Bronchial epithelial cell (primary cell): ENCODE results near the gene NEURL1. TPM values are rescaled to one million over a fixed set of nuclear protein-coding genes. Genes with fewer than 3 reads are reported as not detected.

Experiments
- DNase-seq: peaks from one replicate; pipeline ENCODE4 v3.0.0-alpha.2; 2010; ENCODE audit warnings: low read depth
- FAIRE-seq: peaks from 2 replicates; lab custom pipeline; 2011; peaks lifted over from hg19 to GRCh38; lab: Jason Lieb, UNC
- H3K27me3 ChIP-seq: 2 replicates; pipeline ENCODE4 v1.5.1; 2011; ENCODE audit warnings: low read length; ENCODE audit not compliant: control insufficient read depth, insufficient read depth
- H3K36me3 ChIP-seq: 2 replicates; pipeline ENCODE4 v1.5.1; 2011; ENCODE audit warnings: low read length; ENCODE audit not compliant: control insufficient read depth, insufficient read depth
- H3K4me3 ChIP-seq: 2 replicates; pipeline ENCODE4 v1.5.1; 2011; ENCODE audit warnings: mild to moderate bottlenecking, low read depth, low read length, control low read depth
- CTCF ChIP-seq: IDR thresholded peaks from 2 replicates; pipeline ENCODE4 v1.5.1; 2011; ENCODE audit warnings: mild to moderate bottlenecking, moderate library complexity, low read length, control low read depth, inconsistent platforms; ENCODE audit not compliant: insufficient read depth, severe bottlenecking
- total RNA-seq: library from RNA; depleted of rRNA; stranded (reverse); fragments of >200 nt; gene quantifications from 2 replicates; pipeline ENCODE4 v1.2.1, GENCODE V29; 2014

NEURL1 gene
- total RNA-seq, 1 donor from 2014 or later, result 1.1 TPM

GRCh38 chr10:103570844-103571655, 77.5 kb downstream of the NEURL1 start:
- DNase-seq (no peak), FAIRE-seq (no peak)
- no peak overlapping the region for H3K4me3 ChIP-seq
- H3K36me3 ChIP-seq, result no peaks in the 10 kb centered on the region
- H3K27me3 ChIP-seq, result peaks cover 2% of the 10 kb centered on the region
- TF ChIP-seq CTCF, result no peak

GRCh38 chr10:103571656-103571975, 78.1 kb downstream of the NEURL1 start:
- Histone ChIP-seq H3K4me3 (no peak overlapping the region), H3K27me3 (peaks cover 2% of the 10 kb centered on the region), H3K36me3 (no peaks in the 10 kb centered on the region)
- DNase-seq (no peak), FAIRE-seq (no peak)
- no peak for TF ChIP-seq CTCF

GRCh38 chr10:103572347-103573204, 79.1 kb downstream of the NEURL1 start:
- FAIRE-seq (no peak), DNase-seq (peak; percentile 34)
- Histone ChIP-seq H3K36me3 (no peaks in the 10 kb centered on the region), H3K4me3 (no peak overlapping the region), H3K27me3 (peaks cover 2% of the 10 kb centered on the region)
- no peak for TF ChIP-seq CTCF

GRCh38 chr10:103573205-103573487, 79.6 kb downstream of the NEURL1 start:
- TF ChIP-seq CTCF, result no peak
- no peak for FAIRE-seq

GRCh38 chr10:103574097-103575061, 80.9 kb downstream of the NEURL1 start:
- no peak overlapping the region for H3K4me3 ChIP-seq
- TF ChIP-seq CTCF, result no peak
- FAIRE-seq (no peak), DNase-seq (no peak)
- H3K36me3 ChIP-seq, result no peaks in the 10 kb centered on the region
- peaks cover 2% of the 10 kb centered on the region for H3K27me3 ChIP-seq

More at GRCh38 chr10:103573205-103573487, 79.6 kb downstream of the NEURL1 start:
- H3K27me3 ChIP-seq, result peaks cover 2% of the 10 kb centered on the region
- no peaks in the 10 kb centered on the region for H3K36me3 ChIP-seq
- no peak overlapping the region for H3K4me3 ChIP-seq
- DNase-seq, result no peak
